NCI-H2196 (cell line): Measurements from ENCODE around the gene NFIA.

Source experiments
- DNase-seq: peaks from one replicate; lab custom pipeline; 2025; ENCODE audit not compliant: unreplicated experiment; lab: John Stamatoyannopoulos, UW

Gene NFIA

DNA sequence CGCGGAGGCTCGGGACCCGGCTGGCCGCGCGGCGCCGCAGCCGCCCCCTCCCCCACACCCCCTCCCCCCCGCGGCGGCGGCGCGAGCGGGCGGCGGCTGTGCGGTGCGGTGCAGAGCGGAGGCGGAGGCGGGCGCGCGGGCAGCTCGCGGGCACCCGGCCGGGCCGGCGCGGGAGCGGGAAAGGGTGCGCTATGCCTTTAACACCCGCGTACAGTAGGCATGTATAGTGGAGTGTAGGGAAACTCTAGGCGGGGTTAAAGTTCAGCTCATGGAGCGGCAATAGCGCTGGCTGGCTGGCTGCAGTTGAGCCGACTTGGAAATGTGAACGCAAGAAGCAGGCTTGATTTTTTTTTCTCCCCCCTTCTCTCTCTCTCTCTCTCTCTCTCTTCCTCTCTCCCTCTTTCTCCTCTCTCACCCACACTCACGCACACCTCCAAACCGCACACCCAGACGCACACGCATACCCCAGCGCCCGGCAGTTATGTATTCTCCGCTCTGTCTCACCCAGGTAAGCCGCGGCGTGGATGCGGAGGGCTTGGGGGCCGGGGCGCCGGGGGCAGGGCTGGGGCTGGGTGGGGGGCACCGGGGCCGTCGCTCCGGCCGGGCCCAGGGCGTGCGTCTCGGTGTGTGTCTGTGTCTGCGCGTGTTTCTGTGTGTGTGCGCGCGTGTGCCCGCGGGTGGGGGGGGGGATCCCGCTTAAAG, at the start of gene NFIA:
TSS of gene NFIA (plus strand) at position 251 of the 702 bp plus-strand sequence.
- DNase-seq = peak; percentile 66

DNA sequence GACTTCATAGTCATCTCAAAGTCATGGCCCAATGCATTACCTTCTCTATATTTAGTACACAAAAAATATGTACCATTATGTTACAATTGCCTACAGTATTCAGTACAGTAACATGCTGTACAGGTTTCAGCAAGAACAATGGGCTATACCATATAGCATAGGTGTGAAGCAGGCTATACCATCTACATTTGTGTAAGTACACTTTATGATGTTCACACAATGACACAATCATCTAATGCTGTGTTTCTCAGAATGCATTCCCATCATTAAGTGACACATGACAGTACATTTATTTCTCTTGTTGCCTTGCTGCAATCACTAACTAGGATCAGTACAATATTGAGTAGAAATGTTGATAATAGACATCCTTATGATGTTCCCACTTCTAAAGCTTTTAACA, 46.5 kb upstream of the NFIA start:
- DNase-seq = no peak

DNA sequence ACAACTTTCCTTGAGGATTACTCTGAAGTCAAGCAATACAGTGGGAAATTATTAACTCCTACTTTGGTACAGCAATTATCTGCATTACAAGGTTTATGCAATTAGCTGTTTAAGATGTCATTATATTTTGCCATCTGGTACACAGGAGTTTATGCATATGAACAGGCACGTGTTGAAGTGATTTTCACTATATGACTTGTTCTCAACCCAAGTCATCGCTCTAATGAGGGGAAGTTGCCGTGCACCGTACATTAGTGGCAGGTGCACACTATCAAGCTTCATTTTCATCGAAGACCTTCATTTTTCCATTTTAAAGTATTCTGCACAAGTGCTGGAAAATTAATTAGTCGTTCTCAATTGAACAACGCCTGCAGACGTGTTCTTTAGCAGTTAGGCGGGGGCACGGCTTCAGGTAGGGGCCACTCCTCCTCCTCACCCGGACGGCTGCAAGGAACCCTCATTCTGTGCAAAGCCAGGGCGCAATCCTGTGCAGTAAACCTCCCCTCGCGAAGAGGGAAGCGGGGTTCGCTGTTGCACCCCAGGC, 39.8 kb upstream of the NFIA start:
- DNase-seq = no peak

DNA sequence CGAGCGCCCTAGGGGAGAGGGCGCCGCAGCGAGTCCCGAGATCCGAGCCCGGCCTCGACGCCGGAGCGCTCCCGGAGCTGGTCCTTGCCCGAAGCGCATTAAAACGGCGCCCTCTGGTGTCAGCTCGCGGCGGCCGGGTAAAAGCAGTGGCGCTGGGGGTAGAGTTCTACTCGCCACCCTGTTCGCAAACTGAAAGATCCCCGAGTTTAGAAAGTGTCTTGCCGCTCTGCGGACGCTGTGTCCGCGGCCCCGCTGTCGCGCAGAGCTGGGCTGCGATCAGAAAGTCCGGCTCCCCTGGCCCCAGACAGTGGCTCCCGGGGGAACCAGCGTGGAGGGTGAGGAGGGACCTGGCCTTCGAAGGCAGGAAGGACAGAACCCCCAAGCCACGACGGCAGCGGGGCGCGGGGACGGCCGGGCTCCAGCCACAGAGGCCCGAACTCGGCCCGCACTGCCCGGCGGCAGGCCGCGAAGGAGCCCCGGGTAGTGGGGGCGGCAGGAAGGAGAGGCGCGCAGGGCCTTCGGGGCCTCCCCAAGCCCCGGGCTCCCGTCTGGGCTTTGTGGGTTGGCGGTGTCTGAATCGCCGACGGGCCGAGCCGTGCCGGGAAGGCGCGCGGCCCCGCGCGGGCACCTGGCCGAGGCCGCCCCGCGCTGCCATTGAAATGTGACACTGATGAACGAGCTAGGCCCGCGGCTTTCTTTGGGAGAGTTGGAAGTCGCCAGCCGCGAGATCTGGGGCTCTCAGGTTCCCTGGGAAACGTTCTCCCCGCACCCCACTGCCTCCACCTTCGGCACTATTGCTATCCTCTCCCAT, 39.1 kb upstream of the NFIA start:
- peak; percentile 81 for DNase-seq

DNA sequence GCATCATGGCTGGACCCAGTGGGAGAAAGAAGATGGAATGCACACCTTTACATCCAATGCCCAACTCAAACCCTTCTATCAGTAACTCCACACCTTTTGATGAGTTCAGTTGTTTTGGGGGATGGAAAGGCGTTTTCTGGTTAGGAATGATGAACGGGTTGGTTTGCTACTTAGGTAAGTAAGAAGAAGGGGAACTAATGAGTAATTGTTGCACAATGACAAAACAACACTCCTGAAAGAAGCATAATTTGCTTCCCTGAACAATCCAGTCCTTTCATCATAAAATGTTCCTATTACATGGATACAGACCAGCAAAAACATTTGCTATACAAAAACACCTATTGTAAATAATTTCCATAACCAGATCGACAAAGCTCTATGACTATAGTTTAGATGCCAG, 35.9 kb upstream of the NFIA start:
- no peak for DNase-seq

DNA sequence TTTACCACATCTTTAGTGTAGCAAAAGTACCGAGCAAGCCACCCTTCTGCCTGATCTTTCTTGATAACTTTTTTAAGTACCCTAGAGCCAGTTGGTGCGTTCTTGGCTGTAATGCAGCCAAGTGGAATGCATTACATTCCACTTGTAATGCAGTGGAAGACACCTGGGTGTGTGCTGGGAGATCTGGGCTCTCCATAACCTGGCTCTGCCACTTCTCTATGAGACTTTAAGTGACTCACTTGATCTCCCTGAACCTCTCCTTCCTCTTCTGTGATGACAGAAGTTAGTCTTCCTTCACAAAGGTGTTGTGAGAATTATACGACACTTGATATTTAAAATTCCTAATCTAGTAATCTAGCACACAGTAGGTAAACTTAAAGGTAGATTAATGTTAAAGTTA, 35.3 kb upstream of the NFIA start:
- DNase-seq = no peak

DNA sequence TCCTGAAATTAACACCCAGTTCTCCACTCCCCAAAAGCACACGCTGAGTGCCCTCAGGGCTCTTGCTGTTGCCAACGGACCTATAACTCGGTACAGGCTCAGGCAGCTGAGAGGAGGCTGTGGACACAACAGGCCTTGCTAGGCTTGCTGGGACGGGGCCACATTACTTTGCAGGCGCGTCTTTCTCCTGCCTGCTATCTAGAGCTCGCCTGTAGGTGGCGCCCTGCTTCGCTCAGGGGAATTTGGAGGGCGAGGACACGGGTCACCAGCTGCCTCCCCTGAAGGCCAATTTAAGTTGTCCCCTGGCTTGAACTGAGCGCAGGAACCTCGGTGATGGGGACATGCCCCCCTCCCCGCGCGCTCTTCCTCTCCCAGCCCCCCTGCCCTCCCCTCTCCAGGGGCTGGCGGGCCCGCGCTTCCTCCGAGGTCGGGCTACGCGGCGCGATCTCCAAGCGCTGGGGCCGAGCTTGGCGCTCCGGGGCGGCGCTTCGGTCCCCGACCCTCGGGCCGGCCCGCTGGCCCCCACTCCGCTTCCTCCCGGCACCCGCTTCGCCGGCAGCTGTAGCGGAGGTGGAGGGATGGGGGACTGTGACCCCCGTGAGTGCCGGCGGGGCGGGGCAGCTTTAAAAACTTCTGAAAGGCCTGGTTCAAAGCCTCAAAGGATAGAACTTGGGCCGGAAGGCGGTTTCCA, 32.4 kb upstream of the NFIA start:
- DNase-seq = peak; percentile 96

DNA sequence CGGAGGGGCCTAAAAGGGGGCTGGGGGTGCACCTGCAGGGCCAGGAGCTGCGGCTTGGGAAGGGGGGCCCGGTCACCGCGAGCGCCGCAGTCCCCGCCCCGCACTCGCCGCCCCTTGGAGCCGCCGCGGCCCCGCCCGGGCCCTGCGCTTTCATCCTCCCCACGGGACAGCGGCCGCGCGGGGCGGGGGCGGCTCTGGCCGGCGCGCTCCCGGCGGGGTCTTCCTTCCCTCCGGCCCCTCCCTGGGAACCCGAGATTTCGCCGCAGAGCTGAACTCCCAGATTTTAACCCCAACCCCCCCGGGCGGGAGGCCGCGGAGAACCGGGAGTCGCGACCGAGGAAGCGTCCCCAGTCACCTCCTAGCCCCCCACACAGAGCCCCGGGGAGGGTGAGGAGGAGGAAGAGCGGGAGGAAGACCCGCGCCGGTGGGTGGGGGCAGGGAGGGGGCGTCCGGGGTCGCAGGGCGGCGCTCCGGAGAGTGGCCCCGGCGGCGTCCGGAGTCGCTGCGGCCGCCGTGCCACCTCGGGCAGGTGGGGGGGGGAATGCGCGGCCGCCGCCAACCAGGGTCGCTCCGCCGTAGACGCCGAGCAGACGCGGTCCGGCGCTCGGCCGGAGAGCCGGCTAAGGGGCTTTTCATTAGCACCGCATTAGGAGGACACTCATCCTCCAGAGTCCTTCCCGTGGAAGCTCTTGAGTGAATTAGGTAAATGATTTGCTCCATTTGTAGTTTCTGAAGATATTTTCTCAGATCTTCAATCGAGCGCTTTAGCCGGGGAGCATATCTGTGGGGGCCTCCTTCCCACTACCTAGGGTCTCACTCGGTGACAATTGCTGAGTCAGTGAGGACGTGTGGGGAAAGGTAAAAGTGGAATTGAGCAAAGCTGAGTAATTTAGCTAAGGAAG, 31.6 kb upstream of the NFIA start:
- peak; percentile 31 for DNase-seq

DNA sequence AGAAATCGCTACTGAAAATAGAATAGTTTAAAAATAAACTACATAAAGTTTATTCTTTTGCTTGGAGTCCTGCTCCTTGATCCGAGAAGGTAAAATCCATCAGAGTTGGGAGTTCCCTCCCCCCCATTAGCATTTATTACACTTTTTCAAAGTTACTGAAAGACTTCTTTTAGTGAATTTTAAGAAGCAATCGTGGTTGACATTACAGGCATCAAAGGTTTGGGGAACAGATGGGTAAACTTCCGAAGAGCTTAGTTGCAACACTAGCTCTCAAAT, 31.0 kb upstream of the NFIA start:
- DNase-seq = no peak

DNA sequence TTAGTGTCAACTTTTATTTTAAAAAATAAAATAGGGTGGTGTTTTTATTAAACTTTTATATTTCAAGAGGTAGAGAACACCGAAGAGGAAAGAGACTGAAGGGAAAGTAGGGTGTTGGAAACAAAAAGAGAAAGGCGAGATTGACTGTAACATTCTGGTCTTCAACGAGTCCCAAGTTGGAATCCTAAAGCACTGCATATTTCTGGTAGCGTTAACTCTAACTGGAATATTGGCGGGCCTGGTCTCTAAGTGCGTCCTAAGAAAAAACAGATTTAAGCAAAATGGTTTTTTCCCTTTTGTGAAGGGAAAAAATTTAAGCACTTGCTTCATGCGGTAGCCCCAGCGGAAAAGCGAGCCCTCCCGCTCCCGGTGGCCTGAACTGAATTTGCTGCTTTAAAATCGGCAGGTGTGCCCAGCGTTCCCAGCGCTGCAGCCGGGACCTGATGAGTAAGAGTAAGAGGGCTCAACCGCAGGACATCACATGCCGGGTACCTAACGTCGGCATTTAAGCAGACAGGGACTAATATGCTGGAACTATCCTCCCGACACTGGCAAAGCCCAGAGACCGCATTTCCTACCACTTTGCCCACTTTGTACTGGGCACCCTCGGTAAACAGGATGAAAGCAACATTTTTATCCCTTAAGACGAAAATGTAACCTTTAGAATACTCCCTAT, 30.5 kb upstream of the NFIA start:
- no peak for DNase-seq

DNA sequence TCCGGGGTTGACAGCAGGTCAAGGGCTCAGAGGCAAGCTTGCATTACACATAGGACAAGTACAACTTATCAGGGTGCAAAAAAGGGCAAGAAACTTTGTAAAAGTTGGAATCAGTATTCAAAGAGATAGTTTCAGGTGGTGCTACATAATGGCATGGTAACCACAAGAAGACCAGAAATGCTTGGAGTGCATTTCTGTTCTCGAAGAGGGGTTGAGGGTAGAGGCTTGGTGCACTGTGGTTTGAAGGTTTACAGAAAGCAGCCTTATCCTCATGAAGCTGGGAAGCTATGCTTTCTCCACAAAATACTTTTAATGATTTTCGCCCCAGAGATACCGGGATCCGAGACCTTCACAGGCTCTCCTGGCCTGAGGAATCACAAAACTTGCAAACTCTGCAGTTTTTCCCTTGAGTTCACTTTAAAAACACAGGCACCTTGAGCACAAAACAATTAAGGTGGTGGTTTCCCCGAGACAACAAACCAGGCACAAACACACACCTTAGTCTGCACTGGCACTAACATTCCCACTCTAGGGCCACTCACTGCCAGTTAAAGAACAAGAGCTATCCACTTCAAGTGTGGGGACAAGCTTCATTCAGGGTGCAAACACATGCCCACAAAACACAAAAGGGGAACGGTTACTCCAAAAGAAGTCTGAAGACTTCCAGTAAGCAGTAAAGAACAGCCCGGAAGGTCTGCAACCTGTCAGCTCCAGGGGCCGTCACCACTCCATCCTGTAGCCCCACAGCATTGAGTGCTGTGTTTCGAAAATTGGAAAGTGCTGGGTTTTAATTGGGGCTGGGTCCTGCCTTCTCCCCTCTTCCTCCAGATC, 29.8 kb upstream of the NFIA start:
- no peak for DNase-seq

DNA sequence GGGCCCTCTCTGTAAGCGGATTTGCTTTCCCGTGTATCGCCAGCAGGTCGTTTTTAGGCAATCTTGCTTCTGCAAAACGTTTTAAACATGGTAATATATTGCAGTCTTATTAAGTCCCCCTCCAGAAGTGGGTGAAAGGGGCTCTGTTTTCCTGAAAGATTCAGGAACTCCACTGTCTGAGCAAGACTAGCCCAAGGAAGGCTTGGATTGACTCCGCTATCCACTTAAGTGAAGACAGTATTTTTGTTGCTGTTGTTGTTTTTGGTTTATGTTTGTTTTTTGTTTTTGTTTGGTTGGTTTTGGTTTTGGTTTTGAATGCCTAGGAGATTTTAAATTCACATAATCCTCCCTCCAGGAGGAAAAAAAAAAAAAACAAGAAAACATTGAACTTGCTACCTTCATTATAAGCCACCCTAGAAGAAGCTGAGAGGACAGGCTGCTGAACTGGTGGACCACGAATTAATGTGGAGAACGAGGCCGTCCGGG, 29.1 kb upstream of the NFIA start:
- DNase-seq = no peak

DNA sequence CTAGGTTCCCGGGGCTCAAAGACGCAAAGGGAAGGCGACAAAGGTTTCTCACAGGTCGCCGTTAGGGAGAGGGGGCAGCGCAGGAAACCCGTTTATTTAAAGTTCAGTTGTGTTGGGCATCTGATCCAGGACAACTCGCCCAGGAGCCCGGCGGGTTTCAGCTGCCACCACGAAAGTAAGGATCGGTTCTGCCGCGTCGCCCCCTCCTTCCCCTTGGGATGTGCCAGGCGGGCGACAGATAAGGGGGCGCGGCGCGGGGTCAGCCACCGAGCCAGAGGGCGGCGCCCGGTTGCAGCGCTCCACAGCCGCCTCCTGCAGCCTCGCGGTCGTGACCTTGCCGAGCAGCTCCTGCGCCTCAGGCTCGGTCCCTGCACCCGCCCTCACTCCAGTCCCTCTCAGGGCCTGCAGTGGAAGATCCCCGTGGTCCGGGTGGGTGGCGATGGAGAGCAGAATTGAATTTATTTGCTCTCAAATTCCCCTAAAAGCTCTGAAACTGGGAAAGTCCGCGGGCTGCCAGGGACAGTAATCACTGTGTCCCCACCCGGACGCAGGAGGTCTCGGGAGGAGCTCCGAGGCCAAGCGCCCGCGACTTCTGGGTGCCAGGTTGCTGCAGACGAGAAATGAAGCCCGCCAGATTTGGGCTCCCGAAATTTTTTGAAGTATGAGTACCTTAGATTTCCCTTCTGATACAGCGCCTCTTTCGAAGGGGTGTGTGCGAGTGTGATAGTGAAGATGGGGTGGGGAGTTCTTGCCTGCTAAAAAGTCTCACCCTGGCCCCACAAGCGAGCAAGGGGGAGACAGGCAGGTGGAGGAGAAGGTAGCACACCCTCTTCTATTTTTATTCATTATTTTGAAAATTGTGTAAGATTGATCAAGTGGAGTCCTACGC, 28.4 kb upstream of the NFIA start:
- no peak for DNase-seq

DNA sequence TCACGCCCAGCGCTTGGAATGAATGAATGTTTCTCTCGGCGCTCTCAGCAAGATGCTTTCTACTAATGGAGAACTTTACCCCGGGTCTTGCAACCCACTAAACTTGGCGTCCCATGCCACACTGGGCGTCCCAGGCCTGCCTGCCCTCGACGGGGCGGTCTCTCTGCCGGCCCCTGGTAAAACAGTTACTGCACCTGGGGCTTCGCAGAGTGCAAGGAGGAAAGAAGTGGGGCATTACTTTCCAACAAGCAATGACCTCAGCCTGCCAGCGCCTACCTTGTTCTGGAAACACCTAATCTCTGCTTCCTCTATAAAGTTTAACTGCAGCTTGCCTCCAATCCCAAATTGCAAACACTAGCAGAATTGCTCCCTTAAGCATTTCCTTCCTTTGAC, 27.8 kb upstream of the NFIA start:
- no peak for DNase-seq

DNA sequence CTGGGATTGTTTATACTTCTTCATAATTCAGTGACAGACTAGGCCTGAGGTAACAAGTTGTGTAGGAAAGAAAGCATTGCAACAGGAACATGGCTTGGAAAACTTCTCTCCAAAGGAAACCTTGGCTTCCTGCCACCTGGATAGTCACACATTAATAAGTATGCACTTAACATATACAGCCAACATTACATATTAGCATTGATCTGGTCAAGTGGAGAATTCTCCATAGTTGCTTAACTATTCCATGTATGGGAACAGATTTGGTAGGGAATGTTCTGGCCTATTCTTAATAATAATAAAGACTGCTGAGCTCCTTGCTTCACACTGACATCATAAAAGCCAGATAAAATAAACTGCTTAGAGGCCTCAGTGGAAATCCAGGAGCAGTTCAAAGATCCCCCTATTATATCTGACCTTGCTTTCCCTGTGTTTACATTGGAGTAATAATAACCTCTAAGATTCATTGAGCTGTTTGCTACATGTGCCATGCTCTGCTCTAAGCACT, 27.2 kb upstream of the NFIA start:
- peak; percentile 19 for DNase-seq

DNA sequence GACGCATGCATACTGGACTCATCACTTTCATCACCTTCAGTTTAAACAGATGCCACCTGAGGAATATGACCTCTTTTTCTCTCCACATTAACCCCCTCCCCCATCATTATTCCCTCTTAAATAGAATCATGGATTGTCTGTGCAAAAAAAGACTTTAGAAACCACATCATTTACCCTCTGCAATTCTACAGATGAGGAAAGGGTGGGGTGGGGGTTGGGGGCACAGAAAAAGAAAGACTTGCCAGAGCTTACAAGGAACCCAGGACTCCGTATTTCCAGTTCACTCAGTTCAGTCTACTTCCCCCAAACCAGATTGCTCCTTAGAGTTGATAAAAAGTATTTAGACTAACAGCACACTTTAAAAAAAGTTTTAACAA, 26.2 kb upstream of the NFIA start:
- DNase-seq = no peak

DNA sequence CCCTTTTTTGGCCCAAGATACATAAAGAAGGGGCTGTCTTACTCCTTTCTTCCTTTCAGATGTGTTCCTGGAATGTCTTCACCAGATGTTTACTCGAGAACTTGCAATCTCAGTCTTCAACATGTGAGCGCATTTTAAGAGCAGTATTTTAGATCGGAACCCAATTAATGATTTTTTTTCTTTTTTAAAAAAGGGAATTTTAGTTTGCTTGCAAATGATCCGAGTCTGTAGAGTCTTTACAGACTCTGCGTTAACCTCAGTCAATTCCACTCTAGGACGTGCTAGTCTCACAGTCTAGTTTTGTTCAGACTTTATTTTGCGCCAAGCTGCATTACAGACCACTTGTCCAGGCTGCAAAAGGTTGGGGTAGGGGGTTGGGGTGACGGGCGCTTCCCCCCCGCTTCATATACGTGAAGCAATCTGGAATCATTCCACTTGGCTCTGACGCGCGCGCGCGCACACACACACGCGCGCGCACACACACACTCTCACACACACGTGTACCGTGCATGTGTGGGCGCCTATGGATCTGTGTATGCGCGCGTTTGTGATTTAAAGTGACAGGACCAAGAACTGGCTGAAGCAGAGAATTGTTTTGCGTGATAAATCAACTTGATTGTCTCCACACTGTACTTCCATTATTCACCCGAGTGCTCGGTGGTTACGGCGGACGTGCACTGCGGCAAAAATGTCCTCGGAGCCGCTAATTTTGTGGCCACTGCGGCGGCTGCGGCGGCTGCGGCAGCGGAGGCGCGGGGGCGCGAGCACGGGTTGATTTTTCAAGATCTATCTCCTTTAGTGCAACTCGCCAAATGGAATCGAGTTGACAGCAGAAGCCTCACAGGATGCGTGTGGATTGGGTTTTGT, 25.6 kb upstream of the NFIA start:
- peak; percentile 67 for DNase-seq
